HG03095 (cell line): ENCODE results near the gene NFATC2IP.
"Not testable (repeated sequence)": the region's sequence is repeated elsewhere in the genome, so short reads cannot be mapped to it uniquely, and the experiment has no call there.

Experiments used
- ATAC-seq: cut with Tn5 transposase; IDR thresholded peaks from one replicate; pipeline ENCODE4 v1.9.1; 2021; ENCODE audit warnings: moderate library complexity; ENCODE audit not compliant: unreplicated experiment

NFATC2IP gene

GRCh38 chr16:28990375-28991040 lies 39.8 kb downstream of the NFATC2IP start:
- no peak for ATAC-seq

- ATAC-seq = no peak
Observed at GRCh38 chr16:28991687-28992086, 41.0 kb downstream of the NFATC2IP start.

GRCh38 chr16:28992496-28992895 lies 41.8 kb downstream of the NFATC2IP start:
- no peak for ATAC-seq

- ATAC-seq = no peak
Observed at GRCh38 chr16:28998837-28999236, 48.1 kb downstream of the NFATC2IP start.

- no peak for ATAC-seq
Observed at GRCh38 chr16:28999577-28999976, 48.8 kb downstream of the NFATC2IP start.

DNA sequence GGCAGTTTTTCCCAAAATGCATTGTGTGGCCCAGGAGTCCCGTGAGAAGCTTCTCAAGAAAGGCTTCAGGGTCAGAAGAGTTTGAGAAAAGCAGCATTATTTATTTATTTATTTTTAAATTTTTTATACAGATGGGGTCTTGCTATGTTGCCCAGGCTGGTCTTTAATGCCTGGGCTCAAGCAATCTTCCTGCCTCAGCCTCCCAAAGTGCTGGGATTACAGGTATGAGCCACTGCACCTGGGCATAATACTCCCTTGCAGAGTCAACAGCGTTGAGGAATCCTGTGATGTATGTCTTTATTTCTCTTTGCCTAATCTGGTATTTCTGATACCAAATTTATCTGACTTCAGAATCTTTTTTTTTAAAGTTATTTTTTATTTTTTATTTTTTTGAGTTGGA lies 49.3 kb downstream of the NFATC2IP start:
- no peak for ATAC-seq

GRCh38 chr16:29004496-29005139 lies 53.9 kb downstream of the NFATC2IP start:
- ATAC-seq = not testable (repeated sequence)

- no peak for ATAC-seq
Observed at GRCh38 chr16:29007730-29008593, 57.2 kb downstream of the NFATC2IP start.

GRCh38 chr16:29009050-29009837 lies 58.5 kb downstream of the NFATC2IP start:
- ATAC-seq = no peak

- ATAC-seq = no peak
Observed at GRCh38 chr16:29009838-29010166, 59.1 kb downstream of the NFATC2IP start.

- ATAC-seq = no peak
Observed at GRCh38 chr16:29011112-29011511, 60.4 kb downstream of the NFATC2IP start.

DNA sequence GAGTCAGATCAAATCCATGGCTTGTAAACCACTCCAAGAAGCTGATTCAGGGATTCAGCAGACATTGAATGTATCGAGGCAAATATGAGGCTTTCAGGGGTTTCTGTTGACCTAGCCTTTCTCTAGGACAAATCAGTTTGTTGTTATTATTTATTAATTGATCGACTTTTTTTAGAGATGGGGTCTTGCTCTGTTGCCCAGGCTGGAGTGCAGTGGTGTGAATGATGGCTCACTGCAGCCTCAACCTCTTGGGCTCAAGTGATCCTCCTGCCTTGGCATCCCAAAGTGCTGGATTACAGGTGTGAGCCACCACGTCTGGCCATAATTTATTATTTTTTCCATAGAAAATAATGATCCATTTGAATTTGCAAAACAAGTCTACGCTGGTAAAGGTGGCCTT lies 61.1 kb downstream of the NFATC2IP start:
- ATAC-seq = no peak

- ATAC-seq = no peak
Observed at GRCh38 chr16:29012913-29013553, 62.3 kb downstream of the NFATC2IP start.

DNA sequence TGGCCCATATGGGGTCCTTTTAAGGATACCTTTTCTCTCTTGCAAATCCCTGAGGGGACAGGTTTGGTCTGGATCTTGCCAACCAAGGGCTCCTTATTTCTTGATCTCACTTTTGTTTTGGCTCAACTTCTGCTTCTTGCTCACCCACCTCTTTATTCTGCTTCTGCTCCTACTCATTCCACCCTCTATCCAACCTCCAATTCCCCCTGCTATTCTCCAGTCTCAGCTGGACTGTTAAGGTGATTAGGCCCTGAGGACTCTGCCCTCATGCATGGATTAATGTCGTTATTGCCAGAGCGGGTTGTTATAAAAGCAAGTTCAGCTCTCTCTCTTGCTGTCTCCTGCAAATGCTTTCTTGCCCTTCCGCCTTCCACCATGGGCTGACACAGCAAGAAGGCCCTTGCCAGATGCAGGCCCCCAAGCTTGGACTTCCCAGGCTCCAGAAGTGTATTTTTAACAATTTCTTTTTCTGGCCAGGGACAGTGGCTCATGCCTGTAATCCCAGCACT lies 63.9 kb downstream of the NFATC2IP start:
- ATAC-seq = no peak
